H1 (cell line): Measurements from ENCODE around the gene SPEF1. TPM values are rescaled to one million over a fixed set of nuclear protein-coding genes. Genes with fewer than 3 reads are reported as not detected.

Experiments used
- ATF3 ChIP-seq: IDR thresholded peaks from 2 replicates; pipeline ENCODE4 v1.6.1; 2011; ENCODE audit warnings: low read depth, mild to moderate bottlenecking, low read length; ENCODE audit not compliant: insufficient read depth
- BRCA1 ChIP-seq: IDR thresholded peaks from 2 replicates; pipeline ENCODE4 v1.6.1; 2012; ENCODE audit warnings: low read depth, low read length, improper control_type of control experiment
- CHD1 ChIP-seq: IDR thresholded peaks from 2 replicates; pipeline ENCODE4 v1.6.1; 2012; ENCODE audit warnings: low read depth, low read length, improper control_type of control experiment
- CHD7 ChIP-seq: fragments of 300-600 bp; sonication (generic); IDR thresholded peaks from 2 replicates; pipeline ENCODE4 v1.7.1; 2012; ENCODE audit warnings: low read length, moderate library complexity, mild to moderate bottlenecking, inconsistent platforms; ENCODE audit not compliant: insufficient replicate concordance
- CTBP2 ChIP-seq: IDR thresholded peaks from 2 replicates; pipeline ENCODE4 v1.7.0; 2011; ENCODE audit warnings: borderline replicate concordance, mild to moderate bottlenecking, moderate library complexity, mixed read lengths, low read length; ENCODE audit not compliant: insufficient read depth, insufficient read length
- HDAC2 ChIP-seq, 2 experiments: fragments of 300-600 bp in 1 of 2; sonication (generic) in 1 of 2; IDR thresholded peaks; 2 replicates each; pipeline ENCODE4 v1.6.1; 2011 to 2012; ENCODE audit warnings: low read depth in 2 of 2, low read length in 2 of 2, mild to moderate bottlenecking in 2 of 2, moderate library complexity in 2 of 2, borderline replicate concordance in 1 of 2, inconsistent platforms in 1 of 2
- HDAC6 ChIP-seq: IDR thresholded peaks from one replicate; pipeline ENCODE4 v1.7.1; 2012; ENCODE audit warnings: low read depth, mild to moderate bottlenecking, inconsistent platforms, low read length, moderate library complexity
- RBBP5 ChIP-seq: IDR thresholded peaks from 2 replicates; pipeline ENCODE4 v1.7.1; 2012; ENCODE audit warnings: low read depth, mild to moderate bottlenecking, inconsistent platforms, low read length, moderate library complexity, borderline replicate concordance
- SP2 ChIP-seq: IDR thresholded peaks from 2 replicates; pipeline ENCODE4 v1.6.1; 2012; ENCODE audit warnings: mild to moderate bottlenecking, low read length, inconsistent platforms
- SP4 ChIP-seq: IDR thresholded peaks from 2 replicates; pipeline ENCODE4 v1.6.1; 2012; ENCODE audit warnings: low read length, inconsistent platforms
- SUZ12 ChIP-seq: fragments of 200-600 bp; sonication (generic); IDR thresholded peaks from 2 replicates; pipeline ENCODE4 v1.6.1; 2012; ENCODE audit warnings: mild to moderate bottlenecking, inconsistent platforms, low read length, moderate library complexity, mixed read lengths
- polyA plus RNA-seq, 7 experiments: library from polyadenylated mRNA; depleted of rRNA in 3 of 7; stranded (reverse) in 5 of 7; unstranded in 2 of 7; fragments of >200 nt in 5 of 7; fragments of 200-250 nt in 2 of 7; gene quantifications; 1 replicate in 5 of 7; 2 replicates in 1 of 7; 4 replicates in 1 of 7; pipeline versions ENCODE4 v1.2.1 to v1.2.3, GENCODE V29; 2011 to 2013; ENCODE audit warnings: missing spikeins in 2 of 7, mixed read lengths in 2 of 7
- total RNA-seq: library from RNA; stranded (reverse); fragmentation: NEBNext Ultra II Directional; extraction: Animal tissue kit (Norgen Biotek cat#: 25700); gene quantifications from 2 replicates; pipeline ENCODE4 v1.2.1, GENCODE V29; 2021

Gene SPEF1
- total and polyA plus RNA-seq, 2 of the 8 experiments (the other 6 are each of a cell fraction or from before 2014, with no cell fraction given) = 0.51 to 0.71 TPM

GRCh38 chr20:3757268-3757667 is 24.0 kb downstream of the SPEF1 start (continued):
- TF ChIP-seq CHD7 (no peak), CTBP2 (no peak), SP4 (no peak), ATF3 (no peak), SUZ12 (no peak), HDAC6 (no peak), BRCA1 (no peak), SP2 (no peak), HDAC2 (IDR thresholded peaks at IDR 0.05; ENCODE audit: borderline replicate concordance in 1 of 2, low read depth in 2 of 2, low read length in 2 of 2) (no peak), CHD1 (no peak), RBBP5 (no peak)
